OCI-LY7 (cell line): ENCODE measurements around the gene SRGN.

ENCODE experiments used
- EZH2phosphoT487 ChIP-seq: fragments of 200-600 bp; sonication (generic); IDR thresholded peaks from 2 replicates; pipeline ENCODE4 v1.6.1; 2018; ENCODE audit warnings: low read depth, borderline replicate concordance, mild to moderate bottlenecking, mixed run types, antibody characterized with exemption, low read length, moderate library complexity, mixed read lengths
- TF ChIP-seq, protein P1 (sequence below): fragments of 200-600 bp; sonication (generic); conservative IDR thresholded peaks from 2 replicates; pipeline ENCODE4 v1.5.1; 2014; ENCODE audit warnings: mild to moderate bottlenecking, antibody characterized with exemption, low read length, moderate library complexity, mixed read lengths

DNA sequence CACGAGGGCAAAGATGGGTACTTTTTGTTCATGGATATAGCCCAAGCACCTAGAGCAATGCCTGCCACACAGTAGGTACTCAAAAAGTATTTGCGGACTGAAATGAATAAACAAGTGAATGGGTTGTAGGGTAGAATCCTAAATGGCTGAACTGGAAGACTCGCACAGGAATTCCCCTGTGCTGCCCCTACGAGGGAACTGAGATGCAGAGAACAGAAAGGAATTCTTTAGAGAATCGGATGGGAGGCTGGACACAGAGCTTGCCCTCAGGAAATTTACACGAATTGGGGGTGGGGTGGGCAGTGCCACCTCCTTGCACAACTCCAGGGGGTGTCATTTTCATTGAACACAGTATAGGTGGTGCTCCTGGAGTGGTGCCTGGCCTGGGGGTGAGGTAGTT is 35.2 kb upstream of the SRGN start:
- TF ChIP-seq, protein P1, sequence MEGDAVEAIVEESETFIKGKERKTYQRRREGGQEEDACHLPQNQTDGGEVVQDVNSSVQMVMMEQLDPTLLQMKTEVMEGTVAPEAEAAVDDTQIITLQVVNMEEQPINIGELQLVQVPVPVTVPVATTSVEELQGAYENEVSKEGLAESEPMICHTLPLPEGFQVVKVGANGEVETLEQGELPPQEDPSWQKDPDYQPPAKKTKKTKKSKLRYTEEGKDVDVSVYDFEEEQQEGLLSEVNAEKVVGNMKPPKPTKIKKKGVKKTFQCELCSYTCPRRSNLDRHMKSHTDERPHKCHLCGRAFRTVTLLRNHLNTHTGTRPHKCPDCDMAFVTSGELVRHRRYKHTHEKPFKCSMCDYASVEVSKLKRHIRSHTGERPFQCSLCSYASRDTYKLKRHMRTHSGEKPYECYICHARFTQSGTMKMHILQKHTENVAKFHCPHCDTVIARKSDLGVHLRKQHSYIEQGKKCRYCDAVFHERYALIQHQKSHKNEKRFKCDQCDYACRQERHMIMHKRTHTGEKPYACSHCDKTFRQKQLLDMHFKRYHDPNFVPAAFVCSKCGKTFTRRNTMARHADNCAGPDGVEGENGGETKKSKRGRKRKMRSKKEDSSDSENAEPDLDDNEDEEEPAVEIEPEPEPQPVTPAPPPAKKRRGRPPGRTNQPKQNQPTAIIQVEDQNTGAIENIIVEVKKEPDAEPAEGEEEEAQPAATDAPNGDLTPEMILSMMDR = no peak
- TF ChIP-seq EZH2phosphoT487 = no peak
